Measurements from ENCODE around the gene PLCB4. TPM values are rescaled to one million over a fixed set of nuclear protein-coding genes. Genes with fewer than 3 reads are reported as not detected.

PLCB4 gene
- total RNA-seq, 1 experiment from 2014 or later, result 10.1 TPM

DNA sequence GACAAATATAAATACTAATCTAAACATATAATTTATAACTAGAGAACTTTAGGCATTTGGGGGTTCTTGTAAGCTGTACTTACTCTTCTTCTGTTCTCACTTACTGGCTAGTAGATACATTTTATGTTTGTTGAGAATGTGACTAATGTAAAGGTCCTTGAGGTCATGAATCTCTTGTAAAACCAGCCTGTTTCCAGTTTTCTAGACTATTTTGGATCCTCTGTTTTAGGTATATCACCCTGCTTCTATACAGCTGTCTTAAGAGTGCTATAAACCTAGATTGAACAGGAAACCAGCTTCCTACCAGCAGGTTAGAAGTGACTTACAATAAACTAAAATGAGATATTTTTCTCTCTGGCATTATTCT lies 134.2 kb downstream of the PLCB4 start:
- H2BK12ac ChIP-seq (ENCODE audit: insufficient read length, low read depth, low read length), result no peak overlapping the region
- H3K79me1 ChIP-seq (ENCODE audit: insufficient read depth, low read depth, low read length, poor library complexity, severe bottlenecking), result no peaks in the 10 kb centered on the region
- no peak overlapping the region for H3K4ac ChIP-seq (ENCODE audit: low read depth, low read length)
- Mint-ChIP-seq H3K27me3 (ENCODE audit: low read depth) (no peaks in the 10 kb centered on the region; the same call in 1 of the 2 replicates), H3K27ac (peak overlapping the region in 1 of 3 experiments; percentile 28; a peak in 1 of 7 replicates), H3K36me3 (ENCODE audit: insufficient read depth in 1 of 3, low read depth in 3 of 3) (no peaks in the 10 kb centered on the region), H3K4me3 (no peak overlapping the region), H3K9me3 (no peaks in the 10 kb centered on the region), H3K4me1 (peaks cover 16 to 20% of the 10 kb centered on the region in 2 experiments)
- H3K18ac ChIP-seq (ENCODE audit: insufficient read length, low read depth, low read length), result no peak overlapping the region
- H3K23ac ChIP-seq (ENCODE audit: insufficient read length, low read depth, low read length), result no peak overlapping the region
- no peak overlapping the region for H4K5ac ChIP-seq (ENCODE audit: insufficient read length, low read depth, low read length)
- H3K79me2 ChIP-seq (ENCODE audit: insufficient read depth, low read length), result no peaks in the 10 kb centered on the region
- no peak overlapping the region for H3K14ac ChIP-seq (ENCODE audit: insufficient read depth, low read length)
- H4K91ac ChIP-seq (ENCODE audit: insufficient read length, low read depth, low read length), result no peak overlapping the region
- no peak overlapping the region for H2AFZ ChIP-seq (ENCODE audit: low read length)
- H4K8ac ChIP-seq (replicated peaks; ENCODE audit: insufficient read length, low read depth, low read length), result no peak overlapping the region
- H3K4me2 ChIP-seq (ENCODE audit: insufficient read depth, insufficient read length, low read length), result no peak overlapping the region
- no peak overlapping the region for H2BK5ac ChIP-seq (ENCODE audit: insufficient read length, low read length)
- H3K9me3 ChIP-seq (ENCODE audit: control insufficient read depth, low read depth, low read length), result no peaks in the 10 kb centered on the region
- H4K20me1 ChIP-seq (ENCODE audit: control insufficient read depth, insufficient read depth, insufficient read length), result no peaks in the 10 kb centered on the region
- H3K23me2 ChIP-seq (ENCODE audit: insufficient read length, low read depth, low read length, poor library complexity, severe bottlenecking), result no peaks in the 10 kb centered on the region
- H3K27me3 ChIP-seq (ENCODE audit: insufficient read depth, low read length), result no peaks in the 10 kb centered on the region
- H2AK5ac ChIP-seq (ENCODE audit: insufficient read length, low read length), result no peak overlapping the region
- no peak overlapping the region for H3T11ph ChIP-seq (ENCODE audit: low read length)
- H2BK120ac ChIP-seq (ENCODE audit: low read depth, low read length, poor library complexity, severe bottlenecking), result no peak overlapping the region
- H2BK15ac ChIP-seq (ENCODE audit: low read depth, low read length), result no peak overlapping the region
- H2BK20ac ChIP-seq (ENCODE audit: low read depth, low read length, poor library complexity, severe bottlenecking), result no peak overlapping the region
- H3K9ac ChIP-seq (ENCODE audit: extremely low read depth, insufficient read length, low read length), result no peak overlapping the region
- no peak overlapping the region for H3K56ac ChIP-seq (ENCODE audit: insufficient read length, low read depth, low read length)
- no peak overlapping the region for H3K27ac ChIP-seq (ENCODE audit: insufficient read length, low read depth, low read length)
- no peak for DNase-seq
- TF ChIP-seq, protein P1, sequence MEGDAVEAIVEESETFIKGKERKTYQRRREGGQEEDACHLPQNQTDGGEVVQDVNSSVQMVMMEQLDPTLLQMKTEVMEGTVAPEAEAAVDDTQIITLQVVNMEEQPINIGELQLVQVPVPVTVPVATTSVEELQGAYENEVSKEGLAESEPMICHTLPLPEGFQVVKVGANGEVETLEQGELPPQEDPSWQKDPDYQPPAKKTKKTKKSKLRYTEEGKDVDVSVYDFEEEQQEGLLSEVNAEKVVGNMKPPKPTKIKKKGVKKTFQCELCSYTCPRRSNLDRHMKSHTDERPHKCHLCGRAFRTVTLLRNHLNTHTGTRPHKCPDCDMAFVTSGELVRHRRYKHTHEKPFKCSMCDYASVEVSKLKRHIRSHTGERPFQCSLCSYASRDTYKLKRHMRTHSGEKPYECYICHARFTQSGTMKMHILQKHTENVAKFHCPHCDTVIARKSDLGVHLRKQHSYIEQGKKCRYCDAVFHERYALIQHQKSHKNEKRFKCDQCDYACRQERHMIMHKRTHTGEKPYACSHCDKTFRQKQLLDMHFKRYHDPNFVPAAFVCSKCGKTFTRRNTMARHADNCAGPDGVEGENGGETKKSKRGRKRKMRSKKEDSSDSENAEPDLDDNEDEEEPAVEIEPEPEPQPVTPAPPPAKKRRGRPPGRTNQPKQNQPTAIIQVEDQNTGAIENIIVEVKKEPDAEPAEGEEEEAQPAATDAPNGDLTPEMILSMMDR (conservative IDR thresholded peaks at IDR 0.05), result no peak
- no peaks in the 10 kb centered on the region for H3K4me1 ChIP-seq (ENCODE audit: insufficient read depth, low read length)
